ENCODE data around the gene CLRN2.

DNA sequence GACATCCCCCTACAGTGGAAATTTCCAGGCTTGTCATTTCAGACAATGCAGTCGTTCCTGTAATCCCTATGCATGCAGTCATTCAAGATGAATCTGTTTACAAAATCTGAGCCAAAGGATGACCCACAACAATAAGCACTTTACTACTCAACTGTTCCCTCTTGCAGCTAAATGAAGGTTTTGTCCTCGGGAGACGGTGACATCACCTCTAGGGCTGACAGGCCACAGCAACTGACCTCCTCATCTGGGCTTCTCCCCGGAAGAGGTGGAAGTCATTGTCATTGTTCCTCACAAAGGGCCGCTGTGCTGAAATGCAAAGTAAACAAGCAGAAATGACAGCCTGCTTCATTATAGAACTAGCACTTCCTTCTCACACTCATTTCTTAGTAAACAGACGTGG, 29.2 kb downstream of the CLRN2 start:
- no peak for TF ChIP-seq POLR2A (IDR thresholded peaks at IDR 0.05)
- TF ChIP-seq, protein P1, sequence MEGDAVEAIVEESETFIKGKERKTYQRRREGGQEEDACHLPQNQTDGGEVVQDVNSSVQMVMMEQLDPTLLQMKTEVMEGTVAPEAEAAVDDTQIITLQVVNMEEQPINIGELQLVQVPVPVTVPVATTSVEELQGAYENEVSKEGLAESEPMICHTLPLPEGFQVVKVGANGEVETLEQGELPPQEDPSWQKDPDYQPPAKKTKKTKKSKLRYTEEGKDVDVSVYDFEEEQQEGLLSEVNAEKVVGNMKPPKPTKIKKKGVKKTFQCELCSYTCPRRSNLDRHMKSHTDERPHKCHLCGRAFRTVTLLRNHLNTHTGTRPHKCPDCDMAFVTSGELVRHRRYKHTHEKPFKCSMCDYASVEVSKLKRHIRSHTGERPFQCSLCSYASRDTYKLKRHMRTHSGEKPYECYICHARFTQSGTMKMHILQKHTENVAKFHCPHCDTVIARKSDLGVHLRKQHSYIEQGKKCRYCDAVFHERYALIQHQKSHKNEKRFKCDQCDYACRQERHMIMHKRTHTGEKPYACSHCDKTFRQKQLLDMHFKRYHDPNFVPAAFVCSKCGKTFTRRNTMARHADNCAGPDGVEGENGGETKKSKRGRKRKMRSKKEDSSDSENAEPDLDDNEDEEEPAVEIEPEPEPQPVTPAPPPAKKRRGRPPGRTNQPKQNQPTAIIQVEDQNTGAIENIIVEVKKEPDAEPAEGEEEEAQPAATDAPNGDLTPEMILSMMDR (IDR thresholded peaks at IDR 0.05): no peak
